GM23338 (cell line): ENCODE measurements around the gene DPYSL3. TPM values are rescaled to one million over a fixed set of nuclear protein-coding genes. Genes with fewer than 3 reads are reported as not detected.

Source experiments
- ATAC-seq: fragments of 200-7000 bp; cut with Tn5 transposase; 3 replicates; pipeline ENCODE4 v1.9.1; 2020
- DNase-seq: peaks from one replicate; pipeline ENCODE4 v3.0.0-alpha.2; 2015; ENCODE audit warnings: low spot score
- H2AFZ ChIP-seq: fragments of 200-600 bp; sonication (generic); 2 replicates; pipeline ENCODE4 v1.8.0; 2016; ENCODE audit warnings: antibody characterized with exemption, mild to moderate bottlenecking, moderate library complexity
- H3F3A ChIP-seq: fragments of 200-600 bp; sonication (generic); replicated peaks from 2 replicates; pipeline ENCODE4 v1.8.0; 2017; ENCODE audit warnings: antibody characterized with exemption, mixed run types, low read depth
- H3K27ac ChIP-seq: fragments of 200-600 bp; sonication (generic); 2 replicates; pipeline ENCODE4 v1.6.1; 2016; ENCODE audit warnings: low read depth
- H3K27me3 ChIP-seq: fragments of 200-600 bp; sonication (generic); 2 replicates; pipeline ENCODE4 v1.8.0; 2016; ENCODE audit warnings: mild to moderate bottlenecking, mixed run types, moderate library complexity; ENCODE audit not compliant: insufficient read depth
- H3K36me3 ChIP-seq: fragments of 200-600 bp; sonication (generic); 2 replicates; pipeline ENCODE4 v1.8.0; 2016; ENCODE audit warnings: mild to moderate bottlenecking; ENCODE audit not compliant: insufficient read depth
- H3K4me1 ChIP-seq: fragments of 200-600 bp; sonication (generic); 2 replicates; pipeline ENCODE4 v1.8.0; 2016; ENCODE audit warnings: mild to moderate bottlenecking, moderate library complexity; ENCODE audit not compliant: insufficient read depth
- H3K4me2 ChIP-seq: fragments of 200-600 bp; sonication (generic); 2 replicates; pipeline ENCODE4 v1.7.1; 2017; ENCODE audit warnings: mixed run types
- H3K4me3 ChIP-seq: fragments of 200-600 bp; sonication (generic); 2 replicates; pipeline ENCODE4 v1.6.1; 2016; ENCODE audit warnings: mixed run types
- H3K79me2 ChIP-seq: fragments of 200-600 bp; sonication (generic); replicated peaks from 2 replicates; pipeline ENCODE4 v1.8.0; 2017; ENCODE audit warnings: mild to moderate bottlenecking; ENCODE audit not compliant: insufficient read depth
- H3K9me2 ChIP-seq: fragments of 200-600 bp; sonication (generic); 2 replicates; pipeline ENCODE4 v1.8.0; 2017; ENCODE audit not compliant: insufficient read depth
- H4K20me1 ChIP-seq: fragments of 200-600 bp; sonication (generic); replicated peaks from 2 replicates; pipeline ENCODE4 v1.8.0; 2017; ENCODE audit warnings: mild to moderate bottlenecking; ENCODE audit not compliant: insufficient read depth
- H3K27ac Mint-ChIP-seq: 2 replicates; pipeline ENCODE4 v1.8.0; 2020; ENCODE audit warnings: inconsistent platforms, mild to moderate bottlenecking, moderate library complexity, mixed read lengths
- H3K27me3 Mint-ChIP-seq: 3 replicates; pipeline ENCODE4 v1.8.0; 2022; ENCODE audit warnings: low read depth, mild to moderate bottlenecking, moderate library complexity, mixed read lengths, inconsistent platforms; ENCODE audit not compliant: insufficient read depth, poor library complexity
- H3K36me3 Mint-ChIP-seq: 3 replicates; pipeline ENCODE4 v1.8.0; 2021; ENCODE audit warnings: low read depth, mild to moderate bottlenecking, inconsistent platforms, moderate library complexity, mixed read lengths
- H3K4me1 Mint-ChIP-seq: 3 replicates; pipeline ENCODE4 v1.8.0; 2020; ENCODE audit warnings: mild to moderate bottlenecking, inconsistent platforms, mixed read lengths
- H3K4me3 Mint-ChIP-seq: 3 replicates; pipeline ENCODE4 v1.8.0; 2021; ENCODE audit warnings: moderate library complexity, mild to moderate bottlenecking, inconsistent platforms, mixed read lengths
- H3K9me3 Mint-ChIP-seq: 3 replicates; pipeline ENCODE4 v1.8.0; 2020; ENCODE audit warnings: moderate library complexity, mild to moderate bottlenecking, inconsistent platforms, mixed read lengths
- EZH2 ChIP-seq: fragments of 200-600 bp; sonication (generic); IDR thresholded peaks from one replicate; pipeline ENCODE4 v1.8.0; 2017; ENCODE audit warnings: antibody characterized with exemption, mild to moderate bottlenecking, low read depth; ENCODE audit not compliant: unreplicated experiment
- JUNB ChIP-seq: IDR thresholded peaks from one replicate; pipeline ENCODE4 v1.6.1; 2016; ENCODE audit warnings: antibody characterized with exemption; ENCODE audit not compliant: unreplicated experiment
- NANOG ChIP-seq: IDR thresholded peaks from 2 replicates; pipeline ENCODE4 v1.6.1; 2016; ENCODE audit warnings: antibody characterized with exemption, borderline replicate concordance
- POLR2AphosphoS5 ChIP-seq: IDR thresholded peaks from 2 replicates; pipeline ENCODE4 v1.6.1; 2016; ENCODE audit warnings: antibody characterized with exemption, low read depth
- ZNF114 ChIP-seq: fragments of 250-450 bp; sonication (Bioruptor Pico); IDR thresholded peaks from 2 replicates; pipeline ENCODE4 v1.5.0; 2020; ENCODE audit warnings: mild to moderate bottlenecking, moderate library complexity
- ZNF331 ChIP-seq: fragments of 250-450 bp; sonication (Bioruptor Pico); IDR thresholded peaks from 2 replicates; pipeline ENCODE4 v1.5.0; 2020; ENCODE audit warnings: low read depth, mild to moderate bottlenecking, moderate library complexity
- ZNF462 ChIP-seq: fragments of 250-450 bp; sonication (Bioruptor Pico); IDR thresholded peaks from 2 replicates; pipeline ENCODE4 v1.5.0; 2020; ENCODE audit warnings: mild to moderate bottlenecking, moderate library complexity
- polyA plus RNA-seq: library from polyadenylated mRNA; unstranded; fragments of >200 nt; fragmentation: Nextera tagmentation; extraction: Ambion mirVana; gene quantifications from 2 replicates; pipeline ENCODE4 v1.2.1, GENCODE V29; 2016
- total RNA-seq: library from RNA; depleted of rRNA; stranded (reverse); fragments of >200 nt; shearing (Covaris generic); gene quantifications from 2 replicates; pipeline ENCODE4 v1.2.3, GENCODE V29; 2014
- TF ChIP-seq, protein P1 (sequence below): IDR thresholded peaks from one replicate; pipeline ENCODE4 v1.6.1; 2018; ENCODE audit warnings: antibody characterized with exemption; ENCODE audit not compliant: unreplicated experiment
- TF ChIP-seq, protein P2 (sequence below), 2 experiments: fragments of 200-600 bp in 1 of 2; sonication (generic) in 1 of 2; conservative IDR thresholded peaks; 2 replicates each; pipeline versions ENCODE4 v1.5.1 to v1.6.1; 2016 to 2017; ENCODE audit warnings: antibody characterized with exemption in 2 of 2, low read depth in 2 of 2, mild to moderate bottlenecking in 2 of 2, moderate library complexity in 1 of 2
- TF ChIP-seq, protein P3 (sequence below): IDR thresholded peaks from 2 replicates; pipeline ENCODE4 v1.6.1; 2016; ENCODE audit warnings: antibody characterized with exemption

DPYSL3 gene
- total and polyA plus RNA-seq, 2 experiments from 2014 or later: 97.6 to 455 TPM

- Mint-ChIP-seq H3K27ac (no peak overlapping the region), H3K4me1 (no peaks in the 10 kb centered on the region; the same call in 2 of the 3 replicates), H3K36me3 (peaks cover 98% of the 10 kb centered on the region), H3K9me3 (no peaks in the 10 kb centered on the region; the same call in 2 of the 3 replicates), H3K27me3 (peaks cover 2% of the 10 kb centered on the region), H3K4me3 (no peak overlapping the region)
- ATAC-seq (no peak), DNase-seq (no peak)
- Histone ChIP-seq H3K27me3 (no peaks in the 10 kb centered on the region), H3F3A (peaks cover 15% of the 10 kb centered on the region; the same call in 1 of the 2 replicates), H3K27ac (peak overlapping the region; percentile 80), H3K4me1 (no peaks in the 10 kb centered on the region), H3K79me2 (peaks cover 29% of the 10 kb centered on the region), H4K20me1 (peaks cover 50% of the 10 kb centered on the region), H3K36me3 (peaks cover 95% of the 10 kb centered on the region), H3K4me3 (no peak overlapping the region), H3K9me2 (no peaks in the 10 kb centered on the region), H2AFZ (no peak overlapping the region), H3K4me2 (no peak overlapping the region)
- TF ChIP-seq, protein P1, sequence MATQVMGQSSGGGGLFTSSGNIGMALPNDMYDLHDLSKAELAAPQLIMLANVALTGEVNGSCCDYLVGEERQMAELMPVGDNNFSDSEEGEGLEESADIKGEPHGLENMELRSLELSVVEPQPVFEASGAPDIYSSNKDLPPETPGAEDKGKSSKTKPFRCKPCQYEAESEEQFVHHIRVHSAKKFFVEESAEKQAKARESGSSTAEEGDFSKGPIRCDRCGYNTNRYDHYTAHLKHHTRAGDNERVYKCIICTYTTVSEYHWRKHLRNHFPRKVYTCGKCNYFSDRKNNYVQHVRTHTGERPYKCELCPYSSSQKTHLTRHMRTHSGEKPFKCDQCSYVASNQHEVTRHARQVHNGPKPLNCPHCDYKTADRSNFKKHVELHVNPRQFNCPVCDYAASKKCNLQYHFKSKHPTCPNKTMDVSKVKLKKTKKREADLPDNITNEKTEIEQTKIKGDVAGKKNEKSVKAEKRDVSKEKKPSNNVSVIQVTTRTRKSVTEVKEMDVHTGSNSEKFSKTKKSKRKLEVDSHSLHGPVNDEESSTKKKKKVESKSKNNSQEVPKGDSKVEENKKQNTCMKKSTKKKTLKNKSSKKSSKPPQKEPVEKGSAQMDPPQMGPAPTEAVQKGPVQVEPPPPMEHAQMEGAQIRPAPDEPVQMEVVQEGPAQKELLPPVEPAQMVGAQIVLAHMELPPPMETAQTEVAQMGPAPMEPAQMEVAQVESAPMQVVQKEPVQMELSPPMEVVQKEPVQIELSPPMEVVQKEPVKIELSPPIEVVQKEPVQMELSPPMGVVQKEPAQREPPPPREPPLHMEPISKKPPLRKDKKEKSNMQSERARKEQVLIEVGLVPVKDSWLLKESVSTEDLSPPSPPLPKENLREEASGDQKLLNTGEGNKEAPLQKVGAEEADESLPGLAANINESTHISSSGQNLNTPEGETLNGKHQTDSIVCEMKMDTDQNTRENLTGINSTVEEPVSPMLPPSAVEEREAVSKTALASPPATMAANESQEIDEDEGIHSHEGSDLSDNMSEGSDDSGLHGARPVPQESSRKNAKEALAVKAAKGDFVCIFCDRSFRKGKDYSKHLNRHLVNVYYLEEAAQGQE: no peak
- TF ChIP-seq ZNF331 (no peak), ZNF462 (CRISPR knock-in tag) (no peak), ZNF114 (no peak), JUNB (no peak), NANOG (no peak), EZH2 (no peak), POLR2AphosphoS5 (no peak)
- TF ChIP-seq, protein P2, sequence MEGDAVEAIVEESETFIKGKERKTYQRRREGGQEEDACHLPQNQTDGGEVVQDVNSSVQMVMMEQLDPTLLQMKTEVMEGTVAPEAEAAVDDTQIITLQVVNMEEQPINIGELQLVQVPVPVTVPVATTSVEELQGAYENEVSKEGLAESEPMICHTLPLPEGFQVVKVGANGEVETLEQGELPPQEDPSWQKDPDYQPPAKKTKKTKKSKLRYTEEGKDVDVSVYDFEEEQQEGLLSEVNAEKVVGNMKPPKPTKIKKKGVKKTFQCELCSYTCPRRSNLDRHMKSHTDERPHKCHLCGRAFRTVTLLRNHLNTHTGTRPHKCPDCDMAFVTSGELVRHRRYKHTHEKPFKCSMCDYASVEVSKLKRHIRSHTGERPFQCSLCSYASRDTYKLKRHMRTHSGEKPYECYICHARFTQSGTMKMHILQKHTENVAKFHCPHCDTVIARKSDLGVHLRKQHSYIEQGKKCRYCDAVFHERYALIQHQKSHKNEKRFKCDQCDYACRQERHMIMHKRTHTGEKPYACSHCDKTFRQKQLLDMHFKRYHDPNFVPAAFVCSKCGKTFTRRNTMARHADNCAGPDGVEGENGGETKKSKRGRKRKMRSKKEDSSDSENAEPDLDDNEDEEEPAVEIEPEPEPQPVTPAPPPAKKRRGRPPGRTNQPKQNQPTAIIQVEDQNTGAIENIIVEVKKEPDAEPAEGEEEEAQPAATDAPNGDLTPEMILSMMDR (conservative IDR thresholded peaks at IDR 0.05; ENCODE audit: low read depth in 2 of 2): no peak
- TF ChIP-seq, protein P3, sequence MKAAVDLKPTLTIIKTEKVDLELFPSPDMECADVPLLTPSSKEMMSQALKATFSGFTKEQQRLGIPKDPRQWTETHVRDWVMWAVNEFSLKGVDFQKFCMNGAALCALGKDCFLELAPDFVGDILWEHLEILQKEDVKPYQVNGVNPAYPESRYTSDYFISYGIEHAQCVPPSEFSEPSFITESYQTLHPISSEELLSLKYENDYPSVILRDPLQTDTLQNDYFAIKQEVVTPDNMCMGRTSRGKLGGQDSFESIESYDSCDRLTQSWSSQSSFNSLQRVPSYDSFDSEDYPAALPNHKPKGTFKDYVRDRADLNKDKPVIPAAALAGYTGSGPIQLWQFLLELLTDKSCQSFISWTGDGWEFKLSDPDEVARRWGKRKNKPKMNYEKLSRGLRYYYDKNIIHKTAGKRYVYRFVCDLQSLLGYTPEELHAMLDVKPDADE: no peak
These were observed 99.1 kb downstream of the DPYSL3 start for GRCh38 chr5:147410496-147411358.
